Neuronal stem cell (in vitro differentiated cells): ENCODE measurements around the gene CYTH1.

Experiments
- DNase-seq: peaks from one replicate; pipeline ENCODE4 v3.0.0-alpha.2; 2013; ENCODE audit warnings: low spot score
- H2AFZ ChIP-seq: one replicate; pipeline ENCODE4 v1.6.1; 2013; ENCODE audit warnings: mild to moderate bottlenecking, low read length, inconsistent platforms
- H2AK5ac ChIP-seq: 2 replicates; pipeline ENCODE4 v1.6.1; 2013; ENCODE audit warnings: low read depth, mild to moderate bottlenecking, inconsistent platforms, low read length, moderate library complexity, mixed read lengths
- H2BK120ac ChIP-seq: 2 replicates; pipeline ENCODE4 v1.6.1; 2013; ENCODE audit warnings: low read depth, mild to moderate bottlenecking, inconsistent platforms, low read length, moderate library complexity, mixed read lengths
- H2BK12ac ChIP-seq: one replicate; pipeline ENCODE4 v1.6.1; 2013; ENCODE audit warnings: low read length, inconsistent platforms
- H2BK15ac ChIP-seq: 2 replicates; pipeline ENCODE4 v1.6.1; 2013; ENCODE audit warnings: mild to moderate bottlenecking, low read length, inconsistent platforms, mixed read lengths
- H2BK5ac ChIP-seq: one replicate; pipeline ENCODE4 v1.6.1; 2013; ENCODE audit warnings: inconsistent platforms, mild to moderate bottlenecking, low read length, moderate library complexity
- H3K14ac ChIP-seq: one replicate; pipeline ENCODE4 v1.6.1; 2013; ENCODE audit warnings: low read length, inconsistent platforms
- H3K18ac ChIP-seq: 2 replicates; pipeline ENCODE4 v1.6.1; 2013; ENCODE audit warnings: low read length, inconsistent platforms
- H3K23ac ChIP-seq: 2 replicates; pipeline ENCODE4 v1.6.1; 2013; ENCODE audit warnings: low read depth, mild to moderate bottlenecking, mixed read lengths, low read length, inconsistent platforms; ENCODE audit not compliant: poor library complexity
- H3K27ac ChIP-seq: replicated peaks from 3 replicates; pipeline ENCODE4 v1.5.1; 2013; ENCODE audit warnings: low read length, inconsistent platforms
- H3K27me3 ChIP-seq, 3 experiments: 2 replicates each; pipeline ENCODE4 v1.6.1; 2013; ENCODE audit warnings: low read length in 3 of 3, mild to moderate bottlenecking in 2 of 3, inconsistent platforms in 1 of 3, low read depth in 1 of 3, mixed read lengths in 1 of 3, moderate library complexity in 1 of 3; ENCODE audit not compliant: control insufficient read depth in 3 of 3, insufficient read depth in 3 of 3
- H3K36me3 ChIP-seq, 2 donors: replicated peaks in 1 of 2; 2 replicates each; pipeline ENCODE4 v1.6.1; 2013; ENCODE audit warnings: low read length in 2 of 2; ENCODE audit not compliant: control insufficient read depth in 2 of 2, insufficient read depth in 2 of 2
- H3K4ac ChIP-seq: 2 replicates; pipeline ENCODE4 v1.6.1; 2013; ENCODE audit warnings: inconsistent platforms, mild to moderate bottlenecking, low read length, moderate library complexity
- H3K4me1 ChIP-seq, 2 donors: 1 replicate in 1 of 2; 2 replicates in 1 of 2; pipeline ENCODE4 v1.6.1; 2013; ENCODE audit warnings: low read length in 2 of 2, low read depth in 1 of 2; ENCODE audit not compliant: control insufficient read depth in 2 of 2, insufficient read depth in 1 of 2
- H3K4me2 ChIP-seq: one replicate; pipeline ENCODE4 v1.6.1; 2013; ENCODE audit warnings: mild to moderate bottlenecking, low read length, inconsistent platforms; ENCODE audit not compliant: insufficient read depth, poor library complexity, severe bottlenecking
- H3K4me3 ChIP-seq, 2 donors: 2 replicates each; pipeline ENCODE4 v1.5.1; 2013; ENCODE audit warnings: low read length in 2 of 2, mild to moderate bottlenecking in 2 of 2, inconsistent platforms in 1 of 2, moderate library complexity in 1 of 2
- H3K79me1 ChIP-seq: one replicate; pipeline ENCODE4 v1.6.1; 2013; ENCODE audit warnings: low read depth, mild to moderate bottlenecking, inconsistent platforms, low read length, moderate library complexity
- H3K9ac ChIP-seq: one replicate; pipeline ENCODE4 v1.6.1; 2013; ENCODE audit warnings: mild to moderate bottlenecking, low read depth, low read length, inconsistent platforms; ENCODE audit not compliant: poor library complexity
- H3K9me3 ChIP-seq, 2 donors: replicated peaks in 1 of 2; 2 replicates each; pipeline versions ENCODE3 to v1.6.1; 2013; ENCODE audit warnings: low read length in 2 of 2, mild to moderate bottlenecking in 2 of 2, inconsistent platforms in 1 of 2, low read depth in 1 of 2, mixed read lengths in 1 of 2, moderate library complexity in 1 of 2; ENCODE audit not compliant: control insufficient read depth in 2 of 2, insufficient read depth in 1 of 2
- H4K8ac ChIP-seq: one replicate; pipeline ENCODE4 v1.6.1; 2013; ENCODE audit warnings: low read depth, mild to moderate bottlenecking, inconsistent platforms, low read length, moderate library complexity
- H4K91ac ChIP-seq: one replicate; pipeline ENCODE4 v1.6.1; 2013; ENCODE audit warnings: low read length, low read depth, mild to moderate bottlenecking, inconsistent platforms; ENCODE audit not compliant: poor library complexity
- WGBS, 2 donors: extraction: QIAGEN DNeasy Blood & Tissue Kit; methylation state at CpG; one replicate each; pipeline ENCODE4 v1.1.7; 2013; ENCODE audit warnings: missing lambda C conversion rate in 2 of 2, mixed read lengths in 1 of 2; ENCODE audit not compliant: insufficient read length in 2 of 2, insufficient replicate concordance in 1 of 2; ENCODE audit errors: extremely low coverage in 2 of 2; 5-methylcytosine and 5-hydroxymethylcytosine counted together

The CYTH1 gene

DNA sequence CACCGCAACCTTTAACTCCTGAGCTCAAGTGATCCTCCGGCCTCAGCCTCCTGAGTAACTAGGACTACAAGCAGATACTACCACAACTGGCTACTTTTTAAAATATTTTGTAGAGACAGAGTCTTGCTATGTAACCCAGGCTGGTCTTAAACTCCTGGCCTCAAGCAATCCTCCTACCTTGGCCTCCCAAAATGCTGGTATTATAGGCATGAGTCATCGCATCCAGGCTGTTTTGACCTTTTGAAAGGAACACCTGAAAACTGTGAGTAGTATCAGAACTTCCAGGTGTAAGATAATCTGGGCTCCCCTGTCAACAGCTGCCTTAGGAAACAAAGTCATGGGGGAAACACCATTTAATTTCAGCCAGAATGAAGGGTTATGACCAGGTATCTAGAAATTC lies 77.5 kb downstream of the CYTH1 start:
- Histone ChIP-seq H3K27me3 (no peaks in the 10 kb centered on the region), H3K23ac (no peak overlapping the region), H3K4me3 (no peak overlapping the region), H3K4me2 (no peak overlapping the region), H2BK12ac (no peak overlapping the region), H3K9me3 (no peaks in the 10 kb centered on the region), H2BK120ac (no peak overlapping the region), H3K79me1 (no peaks in the 10 kb centered on the region), H3K9ac (no peak overlapping the region), H3K4me1 (no peaks in the 10 kb centered on the region), H2AK5ac (no peak overlapping the region), H2BK5ac (no peak overlapping the region), H4K91ac (no peak overlapping the region), H3K14ac (no peak overlapping the region), H3K36me3 (peaks cover 11 to 46% of the 10 kb centered on the region in 2 donors), H3K27ac (no peak overlapping the region), H4K8ac (no peak overlapping the region), H2AFZ (no peak overlapping the region), H3K4ac (no peak overlapping the region), H2BK15ac (no peak overlapping the region), H3K18ac (no peak overlapping the region)
- no CpG with 5 or more reads among the region's 3 CpGs for WGBS, 2 donors
- no peak for DNase-seq

DNA sequence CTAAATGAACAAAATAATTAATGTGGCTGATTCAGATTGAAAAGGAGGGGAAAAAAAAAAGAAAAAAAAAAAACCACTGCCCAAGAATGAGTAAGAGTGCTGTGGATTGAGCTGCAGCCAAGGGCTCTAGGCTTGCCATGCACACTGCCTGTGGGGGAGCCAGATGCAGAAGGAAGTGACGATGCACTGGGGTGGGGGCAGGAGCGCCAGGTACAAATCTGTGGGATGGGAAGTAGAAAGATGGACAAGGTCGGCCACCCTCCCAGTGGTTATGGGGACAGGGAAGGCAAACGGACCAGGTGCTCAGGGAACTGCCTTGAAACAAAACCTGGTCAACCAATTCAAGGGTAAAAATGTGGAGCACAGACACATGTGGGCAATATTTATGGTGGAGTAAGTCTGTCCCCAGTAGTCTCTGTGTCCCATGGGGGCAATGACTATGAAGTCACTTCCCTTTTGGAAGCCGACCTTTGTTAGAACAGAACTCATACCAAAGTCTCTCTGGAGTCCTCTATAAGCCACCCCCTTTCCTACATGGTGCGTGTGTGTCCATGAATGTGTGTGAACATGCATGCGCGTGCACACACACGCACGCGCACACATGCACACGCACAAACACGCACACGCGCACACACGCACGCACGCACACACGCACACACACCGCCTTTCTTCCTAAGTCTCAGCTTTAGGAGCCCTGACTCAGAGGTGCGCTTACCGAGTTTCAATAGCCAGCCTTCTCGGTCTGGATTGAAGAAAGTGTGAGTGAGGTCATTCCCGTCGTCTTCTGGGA lies 84.3 kb downstream of the CYTH1 start:
- peaks cover 18 to 91% of the 10 kb centered on the region in 2 donors for H3K36me3 ChIP-seq
- H4K91ac ChIP-seq: no peak overlapping the region
- WGBS, 2 donors: no CpG with 5 or more reads among the region's 25 CpGs
- no peak overlapping the region for H3K14ac ChIP-seq
- no peak overlapping the region for H3K9ac ChIP-seq
- no peak overlapping the region for H2BK5ac ChIP-seq
- H3K27me3 ChIP-seq: no peaks in the 10 kb centered on the region
- no peak overlapping the region for H3K4me2 ChIP-seq
- H3K4ac ChIP-seq: no peak overlapping the region
- no peak overlapping the region for H4K8ac ChIP-seq
- H3K79me1 ChIP-seq: no peaks in the 10 kb centered on the region
- no peak overlapping the region for H3K23ac ChIP-seq
- H2BK15ac ChIP-seq: no peak overlapping the region
- H3K9me3 ChIP-seq: no peaks in the 10 kb centered on the region
- H3K4me1 ChIP-seq: no peaks in the 10 kb centered on the region
- peak overlapping the region in 1 of 2 donors; percentile 61 for H3K4me3 ChIP-seq
- H3K18ac ChIP-seq: peak overlapping the region; percentile 19
- no peak overlapping the region for H2AFZ ChIP-seq
- no peak overlapping the region for H2BK120ac ChIP-seq
- no peak for DNase-seq
- H2AK5ac ChIP-seq: no peak overlapping the region
- no peak overlapping the region for H2BK12ac ChIP-seq
- H3K27ac ChIP-seq: no peak overlapping the region

DNA sequence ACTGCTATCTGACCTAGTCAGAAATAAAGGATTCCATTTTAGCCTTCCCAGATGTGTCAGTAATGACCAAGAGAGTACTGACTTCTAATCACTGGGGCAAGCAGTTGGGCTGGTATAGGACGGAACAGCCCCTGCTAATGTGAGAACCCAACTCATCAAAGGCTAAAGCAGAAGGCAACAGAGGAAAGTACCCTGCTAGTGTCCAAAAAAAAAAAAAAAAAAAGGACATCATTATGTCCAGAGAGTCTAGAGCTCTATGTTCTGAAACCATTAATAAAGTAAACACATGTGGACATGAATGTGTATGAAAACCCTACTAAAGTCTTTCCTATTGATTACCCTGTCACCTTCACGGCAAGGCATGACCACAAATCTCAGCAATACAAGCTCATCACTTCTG lies 85.0 kb downstream of the CYTH1 start:
- Histone ChIP-seq H3K23ac (no peak overlapping the region), H3K14ac (no peak overlapping the region), H3K27me3 (no peaks in the 10 kb centered on the region), H4K91ac (no peak overlapping the region), H3K36me3 (peaks cover 20 to 91% of the 10 kb centered on the region in 2 donors), H3K18ac (no peak overlapping the region), H3K9ac (no peak overlapping the region), H4K8ac (no peak overlapping the region), H2AK5ac (no peak overlapping the region), H2BK15ac (no peak overlapping the region), H3K4me2 (no peak overlapping the region), H3K4me1 (no peaks in the 10 kb centered on the region), H2AFZ (no peak overlapping the region), H2BK5ac (no peak overlapping the region), H3K79me1 (no peaks in the 10 kb centered on the region), H2BK12ac (no peak overlapping the region), H3K9me3 (no peaks in the 10 kb centered on the region), H2BK120ac (no peak overlapping the region), H3K4me3 (no peak overlapping the region), H3K27ac (no peak overlapping the region), H3K4ac (no peak overlapping the region)
- WGBS, 2 donors: no CpG with 5 or more reads among the region's 2 CpGs
- DNase-seq: no peak

DNA sequence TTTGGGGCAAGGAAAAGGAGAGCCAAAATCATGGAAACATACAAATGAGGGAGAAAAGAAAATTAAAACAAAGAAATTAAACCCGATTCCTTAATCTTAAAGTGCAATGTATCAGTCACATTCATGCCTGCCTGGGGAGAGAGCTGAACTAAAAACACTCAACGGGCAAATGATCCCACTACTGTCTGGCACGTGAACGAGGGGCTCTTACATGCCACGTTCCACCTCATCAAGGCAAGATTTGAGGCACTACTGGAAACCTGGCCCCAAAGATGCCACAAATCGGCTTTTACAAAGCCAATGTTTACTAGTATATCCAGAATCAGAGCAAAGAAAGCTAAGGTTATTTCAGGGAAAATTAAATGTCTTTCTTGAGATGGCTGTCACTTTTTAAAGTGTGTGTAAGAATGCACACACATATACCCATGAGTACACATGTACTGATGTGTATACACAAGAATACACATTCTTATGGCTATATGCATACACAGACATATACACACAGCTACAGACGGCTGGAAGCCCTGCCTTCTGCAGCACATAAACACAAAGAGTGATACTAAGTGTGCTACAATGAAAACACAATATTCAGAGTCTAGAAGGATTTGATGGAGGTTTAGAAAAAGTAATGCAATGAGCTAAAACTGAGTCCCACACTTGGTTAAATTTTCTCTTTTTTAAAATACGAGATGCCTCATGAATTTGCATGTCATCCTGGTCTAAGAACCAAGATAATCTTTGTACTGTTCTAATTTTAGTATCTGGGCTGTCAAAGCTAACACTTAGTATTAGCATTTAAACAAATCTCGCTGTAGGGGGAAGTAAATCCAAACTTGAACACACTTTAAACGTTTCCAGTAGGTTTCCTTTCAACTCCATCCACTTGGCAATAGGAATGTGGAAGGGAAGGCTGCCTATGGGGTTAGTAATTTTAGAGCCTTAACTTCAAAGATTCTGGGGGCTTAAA lies 85.8 kb downstream of the CYTH1 start:
- Histone ChIP-seq H3K4me3 (no peak overlapping the region), H3K14ac (no peak overlapping the region), H3K36me3 (peaks cover 15 to 91% of the 10 kb centered on the region in 2 donors)

More for the DNA sequence above, 85.8 kb downstream of the CYTH1 start:
- Histone ChIP-seq H3K18ac (no peak overlapping the region), H3K27ac (no peak overlapping the region), H2AK5ac (no peak overlapping the region), H2BK5ac (no peak overlapping the region), H4K91ac (no peak overlapping the region), H2BK120ac (no peak overlapping the region), H3K79me1 (no peaks in the 10 kb centered on the region), H3K23ac (no peak overlapping the region), H3K4me2 (no peak overlapping the region), H2BK12ac (no peak overlapping the region), H3K9ac (no peak overlapping the region), H2BK15ac (no peak overlapping the region), H2AFZ (no peak overlapping the region), H3K27me3 (no peaks in the 10 kb centered on the region), H3K4ac (no peak overlapping the region), H3K9me3 (no peaks in the 10 kb centered on the region), H4K8ac (no peak overlapping the region), H3K4me1 (no peaks in the 10 kb centered on the region)
- no CpG with 5 or more reads among the region's 10 CpGs for WGBS, 2 donors
- no peak for DNase-seq
